HG02970 (cell line): ENCODE measurements around the gene DEDD.
A peak's percentile ranks its signal among the peaks of the same experiment; 100 is the strongest.

Source experiments
- ATAC-seq: cut with Tn5 transposase; IDR thresholded peaks from one replicate; pipeline ENCODE4 v1.9.1; 2021; ENCODE audit warnings: mild to moderate bottlenecking, moderate library complexity, moderate number of reproducible peaks; ENCODE audit not compliant: unreplicated experiment, low FRiP score

The DEDD gene, protein sequence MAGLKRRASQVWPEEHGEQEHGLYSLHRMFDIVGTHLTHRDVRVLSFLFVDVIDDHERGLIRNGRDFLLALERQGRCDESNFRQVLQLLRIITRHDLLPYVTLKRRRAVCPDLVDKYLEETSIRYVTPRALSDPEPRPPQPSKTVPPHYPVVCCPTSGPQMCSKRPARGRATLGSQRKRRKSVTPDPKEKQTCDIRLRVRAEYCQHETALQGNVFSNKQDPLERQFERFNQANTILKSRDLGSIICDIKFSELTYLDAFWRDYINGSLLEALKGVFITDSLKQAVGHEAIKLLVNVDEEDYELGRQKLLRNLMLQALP

GRCh38 chr1:161132410-161133219 is at the start of gene DEDD:
Gene DEDD, minus strand, starts transcription at chr1:161132667. Its CDS starts 8,205 bp downstream, at chr1:161124462.
- ATAC-seq: peak; percentile 77

DNA sequence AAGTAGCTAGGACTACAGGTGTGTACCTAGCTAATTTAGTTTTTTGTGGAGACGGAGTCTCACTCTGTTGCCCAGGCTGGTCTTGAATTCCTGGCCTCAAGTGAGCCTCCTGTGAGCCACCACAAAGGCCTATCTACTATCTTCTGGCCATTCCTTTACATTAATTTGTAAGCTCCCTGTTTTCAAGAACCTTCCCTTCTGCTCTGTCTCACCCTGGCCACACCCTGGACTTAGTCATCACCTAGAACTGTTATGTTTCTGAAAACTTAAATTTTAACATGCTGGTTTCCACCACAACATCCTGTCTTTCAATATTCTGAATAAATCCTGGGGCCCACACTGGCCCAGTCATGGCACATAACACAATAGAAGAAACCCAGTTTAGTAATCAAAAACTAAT is 49.7 kb upstream of the DEDD start:
- ATAC-seq: no peak

- ATAC-seq: no peak
Observed at GRCh38 chr1:161180639-161181038, 48.2 kb upstream of the DEDD start.

DNA sequence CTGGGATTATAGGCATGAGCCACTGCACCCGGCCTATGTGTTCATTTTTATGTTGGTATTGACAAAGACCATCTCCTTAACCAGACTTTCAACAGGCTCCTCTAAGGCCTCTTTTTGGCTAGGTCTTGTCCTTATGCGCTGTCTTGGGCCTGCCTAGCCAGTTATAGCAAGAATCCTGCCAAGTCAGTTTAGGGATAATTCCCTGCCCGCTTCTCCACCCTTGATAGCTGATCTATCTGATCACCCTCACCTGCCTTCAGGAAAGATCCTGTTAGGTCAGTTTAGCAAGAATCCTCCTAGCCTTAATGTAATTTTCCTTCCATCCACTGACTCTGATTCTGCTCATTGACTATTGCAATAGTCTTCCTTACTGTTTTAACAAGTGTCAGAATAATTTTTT is 47.2 kb upstream of the DEDD start:
- ATAC-seq: no peak

- no peak for ATAC-seq
Observed at GRCh38 chr1:161177936-161178244, 45.4 kb upstream of the DEDD start.

GRCh38 chr1:161177112-161177935 is 44.9 kb upstream of the DEDD start, which contains the start of gene B4GALT3:
Gene B4GALT3, minus strand, starts transcription at chr1:161177507. Its CDS starts 1,447 bp downstream, at chr1:161176060.
- ATAC-seq: peak; percentile 81

DNA sequence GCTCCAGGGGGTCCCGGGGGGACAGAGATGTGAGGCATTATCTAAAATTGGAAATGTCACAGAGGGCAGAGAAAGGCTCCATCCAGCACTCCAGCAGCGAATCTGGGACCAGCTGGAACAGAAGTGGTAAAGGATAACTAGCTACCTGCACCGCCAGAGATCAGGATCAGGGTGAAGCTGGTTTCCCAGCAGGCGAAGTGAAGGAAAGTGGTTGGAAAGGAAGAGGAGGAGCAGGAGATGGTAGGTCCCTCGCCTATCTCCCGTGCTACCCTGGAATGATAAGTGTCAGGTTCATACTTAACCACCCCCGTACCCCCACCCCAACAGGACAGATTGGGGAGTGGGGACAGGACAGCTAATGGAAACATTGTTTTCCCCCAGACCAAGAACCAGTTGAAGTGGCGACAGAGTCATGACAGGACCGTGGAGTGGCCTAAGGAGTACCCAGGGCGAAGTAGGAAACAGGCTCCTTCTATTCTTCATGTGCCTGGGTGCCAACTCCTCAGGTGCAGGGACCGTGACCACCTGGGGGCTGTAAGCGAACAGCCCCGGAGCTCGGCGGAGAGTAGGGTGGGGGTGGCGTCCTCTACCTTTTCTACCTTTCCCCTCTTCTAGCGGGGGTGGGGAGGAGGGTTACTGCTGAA is 44.1 kb upstream of the DEDD start:
- ATAC-seq: no peak

- no peak for ATAC-seq
Observed at GRCh38 chr1:161175771-161176453, 43.4 kb upstream of the DEDD start.

DNA sequence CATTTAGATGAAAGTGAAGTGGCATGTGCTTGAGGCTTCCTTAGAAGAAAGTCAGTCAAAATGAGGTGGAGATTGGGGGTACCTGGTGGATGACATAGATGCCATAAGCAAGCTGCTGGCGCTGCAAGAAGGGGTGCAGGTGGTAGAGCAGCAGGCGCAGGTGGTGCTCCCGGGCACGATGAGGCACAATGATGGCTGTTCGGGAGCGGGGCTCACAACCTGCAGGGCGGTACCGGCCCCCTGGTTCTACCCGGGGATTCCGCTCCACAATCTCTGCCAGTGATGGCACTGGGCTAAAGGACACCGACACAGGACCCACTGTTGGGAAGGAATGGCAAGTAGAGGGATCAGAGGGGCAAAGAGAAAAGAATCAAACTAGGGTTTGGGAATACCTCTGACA is 42.4 kb upstream of the DEDD start:
- ATAC-seq: no peak

GRCh38 chr1:161173711-161174110 is 41.2 kb upstream of the DEDD start:
- no peak for ATAC-seq

DNA sequence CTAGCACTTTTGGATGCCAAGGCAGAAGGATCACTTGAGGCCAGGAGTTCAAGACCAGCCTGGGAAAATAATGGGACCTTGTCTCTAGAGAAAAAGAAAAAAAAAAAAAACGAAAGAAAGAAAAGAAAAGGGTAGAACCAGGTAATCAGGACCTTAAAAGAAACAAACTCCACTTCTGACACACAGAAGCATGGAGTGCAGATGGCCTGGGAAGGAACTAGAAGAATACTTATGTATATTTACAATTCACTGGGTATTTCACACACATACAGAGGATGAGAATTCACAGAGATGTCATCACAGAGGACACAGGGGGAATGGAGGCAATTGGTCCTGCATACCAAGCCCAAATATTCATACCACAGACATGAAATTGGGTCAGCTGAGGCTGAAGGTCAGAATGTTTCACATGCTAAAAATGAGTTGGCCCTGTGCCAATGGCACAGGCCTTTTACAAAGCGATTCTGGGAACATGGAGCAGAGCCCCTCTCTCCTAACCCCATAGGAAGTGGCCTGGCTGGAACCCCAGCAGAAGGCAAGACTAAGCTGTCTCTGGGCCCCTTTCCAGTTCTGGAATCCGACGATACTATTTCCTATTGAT is 40.4 kb upstream of the DEDD start:
- ATAC-seq: no peak

- ATAC-seq: no peak
Observed at GRCh38 chr1:161172349-161172748, 39.9 kb upstream of the DEDD start.

DNA sequence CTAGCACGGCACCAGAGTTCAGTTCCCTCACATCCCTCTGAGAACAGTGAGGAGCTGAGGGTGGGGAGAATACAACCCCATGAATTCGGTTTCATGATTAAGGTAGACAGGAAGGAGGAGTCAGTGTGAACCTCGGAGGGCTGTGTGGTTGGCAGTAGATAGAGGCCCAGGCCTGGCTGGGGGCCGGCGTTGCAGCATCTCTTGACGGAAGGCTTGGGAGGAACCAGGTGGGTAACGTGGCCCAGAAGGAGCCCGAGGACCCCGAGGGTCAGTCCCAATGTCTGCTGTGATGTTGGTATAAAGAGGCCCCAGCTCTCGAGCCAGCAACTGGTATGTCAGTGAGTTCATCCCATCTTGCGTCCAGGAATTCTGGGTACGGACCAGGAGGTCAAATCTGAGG is 39.2 kb upstream of the DEDD start:
- no peak for ATAC-seq

GRCh38 chr1:161171191-161171590 is 38.7 kb upstream of the DEDD start:
- no peak for ATAC-seq

GRCh38 chr1:161168906-161169305 is 36.4 kb upstream of the DEDD start:
- no peak for ATAC-seq

DNA sequence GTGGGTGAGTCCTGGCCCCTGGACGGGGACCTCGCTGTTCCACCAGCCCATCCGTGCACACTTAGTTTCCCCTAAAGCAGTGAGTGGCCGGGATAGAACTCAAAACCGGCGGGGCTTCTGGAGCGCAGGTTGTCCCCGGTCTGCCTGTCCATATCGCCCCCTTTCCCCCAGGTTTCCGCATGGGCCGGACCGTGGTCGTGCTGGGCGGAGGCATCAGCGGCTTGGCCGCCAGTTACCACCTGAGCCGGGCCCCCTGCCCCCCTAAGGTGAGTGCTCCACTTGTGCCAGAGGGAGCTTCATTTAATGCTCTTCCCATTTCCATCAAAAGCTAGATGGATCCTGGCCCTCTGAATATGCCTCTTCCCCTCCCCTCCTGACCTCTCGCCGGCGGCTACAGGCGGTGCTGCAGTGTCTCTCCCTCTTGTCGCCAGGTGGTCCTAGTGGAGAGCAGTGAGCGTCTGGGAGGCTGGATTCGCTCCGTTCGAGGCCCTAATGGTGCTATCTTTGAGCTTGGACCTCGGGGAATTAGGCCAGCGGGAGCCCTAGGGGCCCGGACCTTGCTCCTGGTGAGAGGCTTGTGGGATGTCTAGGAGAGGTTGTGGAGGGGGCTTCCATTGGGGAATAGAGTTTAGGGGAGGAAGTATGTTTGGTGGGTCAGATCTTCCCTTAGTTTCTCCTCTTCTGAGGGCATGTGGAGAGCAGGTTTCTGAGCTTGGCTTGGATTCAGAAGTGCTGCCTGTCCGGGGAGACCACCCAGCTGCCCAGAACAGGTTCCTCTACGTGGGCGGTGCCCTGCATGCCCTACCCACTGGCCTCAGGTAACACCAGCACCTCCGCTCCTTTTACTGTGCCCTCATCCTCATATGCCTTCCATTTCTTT is 34.4 kb upstream of the DEDD start:
- peak; percentile 9 for ATAC-seq

DNA sequence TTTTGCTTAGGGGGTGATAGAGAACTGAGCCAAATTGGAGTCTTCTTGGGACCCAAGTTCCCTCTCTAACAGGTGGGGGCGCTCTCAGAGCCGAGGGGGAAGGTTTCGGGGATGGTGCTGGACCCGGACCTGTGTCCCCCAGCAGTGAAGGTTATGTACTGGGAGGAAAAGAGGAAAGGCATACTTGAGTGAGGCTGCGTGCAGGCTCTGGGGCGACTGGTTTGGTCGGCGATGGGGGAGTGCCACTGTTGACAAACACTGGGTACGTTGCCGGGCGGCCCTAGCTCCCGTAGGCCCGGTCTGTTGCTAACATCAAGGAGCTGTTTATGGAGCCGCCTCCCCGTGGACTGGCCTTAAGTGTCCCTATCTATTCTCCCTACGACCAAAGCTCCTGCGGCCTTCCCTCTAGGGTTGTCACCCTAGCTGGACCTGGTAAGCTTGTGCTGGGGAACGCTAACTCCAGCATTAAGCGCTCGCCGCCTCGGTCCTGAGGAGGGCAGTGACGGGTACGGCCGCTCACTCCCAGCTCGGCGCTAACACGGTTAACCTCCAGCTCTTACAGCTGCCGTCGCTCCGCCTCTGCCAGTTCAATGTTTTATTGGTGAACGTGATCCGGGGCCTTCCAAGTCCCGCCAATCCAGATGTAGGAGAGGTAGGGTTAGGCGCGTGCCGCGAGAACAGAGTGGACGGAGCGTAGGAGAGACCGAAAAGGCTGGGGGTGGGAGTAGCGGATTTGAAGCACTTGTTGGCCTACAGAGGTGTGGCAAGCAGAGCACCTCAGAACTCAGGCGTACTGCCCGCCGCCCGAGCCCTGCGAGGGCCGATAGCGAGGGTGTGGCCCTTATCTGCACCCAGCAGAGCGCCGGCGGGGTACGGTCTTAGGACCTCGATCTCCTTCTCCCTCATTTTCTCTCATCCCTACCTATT is 33.5 kb upstream of the DEDD start, which contains the start of gene PPOX:
PPOX (plus strand) TSS at position 685 of the 927 bp plus-strand sequence. CDS start 422 bp downstream, outside the sequence.
- peak; percentile 81 for ATAC-seq
